ENCODE results near the gene KDM1A.

The KDM1A gene

GRCh38 chr1:23019863-23020625 is 776 bp downstream of the KDM1A start:
- Histone ChIP-seq H3K36me3 (ENCODE audit: insufficient read depth, low read depth, low read length) (no peaks in the 10 kb centered on the region; the same call in 1 of the 2 replicates), H3K9me3 (ENCODE audit: insufficient read depth, low read depth, low read length) (peaks cover 11% of the 10 kb centered on the region), H3K4me1 (ENCODE audit: insufficient read depth, low read length) (no peaks in the 10 kb centered on the region), H3K9ac (ENCODE audit: low read depth, low read length) (peak overlapping the region; percentile 98), H3K27ac (ENCODE audit: low read length) (peak overlapping the region; percentile 11), H3K4me3 (ENCODE audit: low read length) (peak overlapping the region; percentile 98), H3K27me3 (ENCODE audit: insufficient read depth, low read length) (no peaks in the 10 kb centered on the region)

DNA sequence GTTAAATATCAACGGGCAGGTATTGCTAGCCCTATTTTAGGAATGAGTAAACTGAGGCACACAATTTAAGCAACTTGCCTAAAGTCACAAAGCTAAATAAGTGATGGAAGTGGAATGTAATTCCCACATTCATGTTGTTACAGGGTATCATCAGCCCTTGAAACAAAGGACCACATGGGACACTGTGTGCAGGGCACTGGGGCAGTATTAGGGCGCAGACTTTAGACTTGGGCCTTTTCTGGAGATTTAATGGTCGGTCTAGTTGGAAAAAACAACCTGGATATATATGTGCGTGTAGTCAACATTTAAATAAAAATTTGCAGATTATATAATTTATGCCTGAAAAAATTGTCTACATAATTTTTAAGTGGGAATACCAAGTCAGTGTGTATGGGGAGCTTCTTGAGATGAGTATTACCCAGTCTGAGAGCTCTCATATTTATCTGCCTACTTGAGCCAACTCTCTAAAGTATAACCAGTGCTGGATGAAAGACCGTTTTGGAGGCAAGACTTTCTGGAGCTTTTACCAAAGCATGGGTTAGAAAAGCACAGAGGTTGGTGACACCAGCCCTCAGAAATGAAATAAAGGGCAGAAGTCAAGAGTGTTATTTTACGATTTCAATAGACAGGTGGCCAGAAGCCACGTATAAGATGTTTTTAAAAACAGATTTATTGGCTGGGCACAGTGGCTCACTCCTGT is 1.6 kb downstream of the KDM1A start:
- peak overlapping the region; percentile 98 for H3K4me3 ChIP-seq (ENCODE audit: low read length)
- no peak overlapping the region for H3K27ac ChIP-seq (ENCODE audit: low read length)
- peak overlapping the region; percentile 98 for H3K9ac ChIP-seq (ENCODE audit: low read depth, low read length)
- no peaks in the 10 kb centered on the region for H3K27me3 ChIP-seq (ENCODE audit: insufficient read depth, low read length)
- peaks cover 11% of the 10 kb centered on the region for H3K9me3 ChIP-seq (ENCODE audit: insufficient read depth, low read depth, low read length)
- H3K36me3 ChIP-seq (ENCODE audit: insufficient read depth, low read depth, low read length), result no peaks in the 10 kb centered on the region; the same call in 1 of the 2 replicates
- no peaks in the 10 kb centered on the region for H3K4me1 ChIP-seq (ENCODE audit: insufficient read depth, low read length)

GRCh38 chr1:23021834-23022233 is 2.6 kb downstream of the KDM1A start:
- Histone ChIP-seq H3K4me3 (ENCODE audit: low read length) (peak overlapping the region; percentile 98), H3K27ac (ENCODE audit: low read length) (no peak overlapping the region), H3K27me3 (ENCODE audit: insufficient read depth, low read length) (no peaks in the 10 kb centered on the region), H3K9me3 (ENCODE audit: insufficient read depth, low read depth, low read length) (peaks cover 11% of the 10 kb centered on the region), H3K36me3 (ENCODE audit: insufficient read depth, low read depth, low read length) (no peaks in the 10 kb centered on the region; the same call in 1 of the 2 replicates), H3K9ac (ENCODE audit: low read depth, low read length) (0 out of 2 replicates have a peak overlapping the region, but pooled peaks have one; percentile 20), H3K4me1 (ENCODE audit: insufficient read depth, low read length) (no peaks in the 10 kb centered on the region)

DNA sequence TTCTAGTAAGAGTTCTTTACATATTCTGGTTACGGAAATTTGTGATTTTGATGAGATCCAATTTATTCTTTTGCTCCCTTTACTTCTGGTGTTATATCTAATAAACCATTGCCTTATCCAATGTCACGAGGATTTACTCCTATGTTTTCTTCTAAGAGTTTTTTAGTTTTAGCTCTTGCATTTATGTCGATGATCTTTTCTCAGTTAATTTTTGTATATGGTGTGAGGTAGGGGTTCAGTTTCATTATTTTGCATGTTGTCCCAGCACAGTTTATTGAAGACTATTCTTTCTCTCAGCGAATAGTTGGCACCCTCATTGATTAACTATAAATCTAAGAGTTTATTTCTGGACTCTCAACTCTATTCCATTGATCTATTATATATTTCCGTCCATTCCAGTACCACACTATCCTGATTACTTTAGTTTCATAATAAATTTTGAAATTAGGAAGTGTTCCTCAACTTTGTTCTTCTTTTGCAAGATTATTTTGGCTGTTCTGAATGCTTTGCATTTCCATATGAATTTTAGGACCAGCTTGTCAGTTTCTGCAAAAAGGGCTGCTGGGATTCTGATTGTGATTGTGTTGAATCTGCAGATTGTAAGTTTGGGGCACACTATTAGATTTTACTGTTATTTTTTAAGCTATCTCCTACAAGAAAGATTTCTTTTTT is 4.0 kb downstream of the KDM1A start:
- Histone ChIP-seq H3K9me3 (ENCODE audit: insufficient read depth, low read depth, low read length) (peaks cover 11% of the 10 kb centered on the region), H3K4me1 (ENCODE audit: insufficient read depth, low read length) (no peaks in the 10 kb centered on the region; the same call in 1 of the 2 replicates), H3K4me3 (ENCODE audit: low read length) (no peak overlapping the region; the same call in 1 of the 2 replicates), H3K36me3 (ENCODE audit: insufficient read depth, low read depth, low read length) (no peaks in the 10 kb centered on the region; the same call in 1 of the 2 replicates), H3K9ac (ENCODE audit: low read depth, low read length) (no peak overlapping the region), H3K27me3 (ENCODE audit: insufficient read depth, low read length) (no peaks in the 10 kb centered on the region), H3K27ac (ENCODE audit: low read length) (no peak overlapping the region)

- Histone ChIP-seq H3K27ac (ENCODE audit: low read length) (no peak overlapping the region), H3K27me3 (ENCODE audit: insufficient read depth, low read length) (no peaks in the 10 kb centered on the region), H3K4me3 (ENCODE audit: low read length) (no peak overlapping the region), H3K9me3 (ENCODE audit: insufficient read depth, low read depth, low read length) (peaks cover 11% of the 10 kb centered on the region), H3K36me3 (ENCODE audit: insufficient read depth, low read depth, low read length) (peaks cover 15% of the 10 kb centered on the region), H3K4me1 (ENCODE audit: insufficient read depth, low read length) (no peaks in the 10 kb centered on the region; the same call in 1 of the 2 replicates), H3K9ac (ENCODE audit: low read depth, low read length) (no peak overlapping the region)
Observed at GRCh38 chr1:23026568-23026967, 7.3 kb downstream of the KDM1A start.

GRCh38 chr1:23027352-23027907 is 8.2 kb downstream of the KDM1A start:
- Histone ChIP-seq H3K9me3 (ENCODE audit: insufficient read depth, low read depth, low read length) (peaks cover 11% of the 10 kb centered on the region), H3K4me1 (ENCODE audit: insufficient read depth, low read length) (no peaks in the 10 kb centered on the region; the same call in 1 of the 2 replicates), H3K4me3 (ENCODE audit: low read length) (no peak overlapping the region), H3K9ac (ENCODE audit: low read depth, low read length) (no peak overlapping the region), H3K27ac (ENCODE audit: low read length) (no peak overlapping the region), H3K36me3 (ENCODE audit: insufficient read depth, low read depth, low read length) (peaks cover 20% of the 10 kb centered on the region), H3K27me3 (ENCODE audit: insufficient read depth, low read length) (no peaks in the 10 kb centered on the region)

- no peak overlapping the region for H3K9ac ChIP-seq (ENCODE audit: low read depth, low read length)
- H3K4me3 ChIP-seq (ENCODE audit: low read length), result no peak overlapping the region
- H3K9me3 ChIP-seq (ENCODE audit: insufficient read depth, low read depth, low read length), result no peaks in the 10 kb centered on the region
- H3K36me3 ChIP-seq (ENCODE audit: insufficient read depth, low read depth, low read length), result peaks cover 28% of the 10 kb centered on the region
- H3K27me3 ChIP-seq (ENCODE audit: insufficient read depth, low read length), result no peaks in the 10 kb centered on the region
- H3K27ac ChIP-seq (ENCODE audit: low read length), result no peak overlapping the region
- no peaks in the 10 kb centered on the region; the same call in 1 of the 2 replicates for H3K4me1 ChIP-seq (ENCODE audit: insufficient read depth, low read length)
Observed at GRCh38 chr1:23029337-23029736, 10.1 kb downstream of the KDM1A start.

DNA sequence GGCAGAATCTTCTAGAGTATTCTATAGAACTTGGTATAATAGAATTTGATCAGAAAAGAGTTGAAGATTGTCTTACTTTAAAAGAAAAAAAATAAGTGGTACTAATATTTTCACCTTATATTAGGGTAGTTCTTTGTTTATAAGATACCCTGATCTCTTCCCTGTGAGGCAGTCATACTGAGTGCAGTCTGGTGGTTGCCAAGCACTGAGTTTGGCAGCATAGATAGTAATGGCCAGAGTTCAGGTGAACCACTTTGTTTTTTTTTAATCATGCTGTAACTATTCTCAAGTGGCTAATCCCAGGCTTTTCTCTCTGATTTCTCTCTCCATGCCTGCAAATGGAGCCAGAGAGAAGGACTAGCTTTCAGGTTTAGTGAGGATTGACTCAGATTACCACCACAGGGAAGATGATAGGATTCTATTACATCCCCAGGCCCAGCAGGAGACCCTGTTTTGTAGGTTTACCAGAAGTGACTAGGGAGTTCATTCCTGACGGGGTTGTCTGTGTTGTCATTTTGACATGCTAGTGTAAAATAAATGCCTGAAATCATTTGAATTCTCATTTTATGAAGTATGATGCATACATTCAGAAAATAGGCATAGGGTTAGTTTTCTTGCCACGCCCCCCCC is 16.7 kb downstream of the KDM1A start:
- Histone ChIP-seq H3K4me1 (ENCODE audit: insufficient read depth, low read length) (peaks cover 25% of the 10 kb centered on the region), H3K9me3 (ENCODE audit: insufficient read depth, low read depth, low read length) (no peaks in the 10 kb centered on the region), H3K27ac (ENCODE audit: low read length) (no peak overlapping the region), H3K4me3 (ENCODE audit: low read length) (no peak overlapping the region), H3K9ac (ENCODE audit: low read depth, low read length) (no peak overlapping the region), H3K36me3 (ENCODE audit: insufficient read depth, low read depth, low read length) (peaks cover 31% of the 10 kb centered on the region), H3K27me3 (ENCODE audit: insufficient read depth, low read length) (no peaks in the 10 kb centered on the region)

DNA sequence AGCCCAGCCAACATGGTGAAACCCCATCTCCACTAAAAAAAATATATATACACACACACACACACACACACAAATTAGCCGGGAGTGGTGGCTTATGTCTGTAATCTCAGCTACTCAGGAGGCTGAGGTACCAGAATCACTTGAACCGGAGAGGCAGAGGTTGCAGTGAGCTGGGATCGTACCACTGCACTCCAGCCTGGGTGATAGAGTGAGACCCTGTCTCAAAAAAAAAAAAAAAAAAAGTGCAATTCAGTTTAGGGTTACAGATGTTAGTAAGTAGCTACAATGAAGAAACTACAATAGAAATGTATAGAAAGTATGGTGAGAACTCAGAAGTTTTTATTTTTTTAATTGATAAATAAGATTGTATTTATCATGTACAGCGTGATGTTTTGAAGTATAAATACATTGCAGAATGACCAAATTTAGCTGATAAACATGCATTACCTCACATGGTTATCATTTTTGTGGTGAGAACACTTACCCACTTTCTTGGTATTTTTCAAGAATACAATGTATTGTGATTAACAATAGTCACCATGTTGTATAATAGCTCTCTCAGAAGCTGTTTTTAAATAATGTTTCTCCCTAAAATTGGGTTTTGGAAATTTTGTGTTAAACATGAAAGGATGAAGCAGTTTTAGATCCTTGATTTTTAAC is 17.9 kb downstream of the KDM1A start:
- H3K27me3 ChIP-seq (ENCODE audit: insufficient read depth, low read length), result no peaks in the 10 kb centered on the region
- no peak overlapping the region for H3K4me3 ChIP-seq (ENCODE audit: low read length)
- H3K4me1 ChIP-seq (ENCODE audit: insufficient read depth, low read length), result peaks cover 25% of the 10 kb centered on the region
- no peak overlapping the region for H3K27ac ChIP-seq (ENCODE audit: low read length)
- no peak overlapping the region for H3K9ac ChIP-seq (ENCODE audit: low read depth, low read length)
- H3K9me3 ChIP-seq (ENCODE audit: insufficient read depth, low read depth, low read length), result no peaks in the 10 kb centered on the region
- H3K36me3 ChIP-seq (ENCODE audit: insufficient read depth, low read depth, low read length), result peaks cover 24% of the 10 kb centered on the region

DNA sequence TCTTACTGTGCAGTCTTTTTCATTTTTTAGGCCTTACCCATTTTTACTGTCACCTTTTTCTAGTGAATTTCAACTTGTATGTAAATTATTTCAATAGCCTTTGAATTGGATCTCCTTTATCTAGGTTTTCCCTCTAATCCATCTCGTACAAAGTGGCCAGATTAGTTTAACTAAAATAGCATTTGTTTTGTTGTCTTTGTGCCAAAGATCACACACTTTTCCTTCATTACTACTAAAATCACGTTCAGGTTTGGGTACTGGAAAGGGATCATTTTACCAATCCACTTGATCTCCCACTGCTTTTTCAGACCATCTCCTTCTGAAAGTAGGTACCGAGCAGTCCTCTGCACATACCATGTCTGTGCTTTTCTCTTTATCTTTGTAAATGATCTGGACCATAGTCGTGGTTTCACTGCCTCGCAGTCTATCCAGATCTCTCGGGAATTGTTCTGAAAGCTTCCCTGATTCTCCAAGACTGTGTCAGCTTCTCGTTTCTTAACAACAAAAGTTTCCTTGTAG is 20.1 kb downstream of the KDM1A start:
- Histone ChIP-seq H3K4me3 (ENCODE audit: low read length) (no peak overlapping the region), H3K9me3 (ENCODE audit: insufficient read depth, low read depth, low read length) (no peaks in the 10 kb centered on the region), H3K27ac (ENCODE audit: low read length) (no peak overlapping the region), H3K36me3 (ENCODE audit: insufficient read depth, low read depth, low read length) (peaks cover 24% of the 10 kb centered on the region), H3K9ac (ENCODE audit: low read depth, low read length) (no peak overlapping the region), H3K27me3 (ENCODE audit: insufficient read depth, low read length) (no peaks in the 10 kb centered on the region), H3K4me1 (ENCODE audit: insufficient read depth, low read length) (peaks cover 25% of the 10 kb centered on the region)

Data from iPS-20b (cell line).